Embryonic facial prominence (tissue), 1 donor: ENCODE measurements around the gene RPS14.
"Not testable (repeated sequence)": the region's sequence is repeated elsewhere in the genome, so short reads cannot be mapped to it uniquely, and the experiment has no call there.

Source experiments
- DNase-seq: peaks from one replicate; pipeline ENCODE4 v3.0.0-alpha.2; 2016; ENCODE audit errors: extremely low spot score

Gene RPS14

DNA sequence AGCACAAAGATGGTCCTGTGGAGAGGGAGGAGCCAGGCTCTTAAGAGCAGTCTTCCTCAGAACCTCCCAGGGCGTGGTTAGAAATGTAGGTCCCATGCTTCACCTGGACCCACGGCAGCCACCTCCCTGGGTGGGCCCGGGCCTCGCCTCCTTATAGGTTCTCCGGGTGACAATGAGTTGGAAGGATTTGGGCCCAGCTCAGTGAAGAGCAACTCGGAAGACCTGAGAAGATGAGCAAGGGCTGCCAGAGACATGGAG is 32.1 kb upstream of the RPS14 start:
- no peak for DNase-seq

DNA sequence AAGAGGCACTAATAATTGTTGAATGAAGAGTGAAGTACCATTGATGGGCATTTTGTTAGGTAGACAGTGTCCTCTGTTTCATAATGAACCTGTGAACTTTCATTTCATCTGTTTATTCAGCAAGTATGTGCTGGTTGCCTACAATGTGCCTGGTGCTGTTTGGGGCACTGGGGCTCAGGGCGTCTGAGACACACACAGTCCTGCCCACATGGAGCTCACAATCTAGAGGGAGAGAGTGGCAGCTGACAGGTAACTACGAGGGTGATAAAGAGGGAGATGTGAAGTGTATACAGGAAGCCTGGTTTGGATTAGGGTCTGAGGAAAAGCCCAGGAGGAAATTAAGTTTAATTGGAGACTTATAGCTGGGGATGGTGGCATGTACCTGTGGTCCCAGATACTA is 29.9 kb upstream of the RPS14 start:
- no peak for DNase-seq

DNA sequence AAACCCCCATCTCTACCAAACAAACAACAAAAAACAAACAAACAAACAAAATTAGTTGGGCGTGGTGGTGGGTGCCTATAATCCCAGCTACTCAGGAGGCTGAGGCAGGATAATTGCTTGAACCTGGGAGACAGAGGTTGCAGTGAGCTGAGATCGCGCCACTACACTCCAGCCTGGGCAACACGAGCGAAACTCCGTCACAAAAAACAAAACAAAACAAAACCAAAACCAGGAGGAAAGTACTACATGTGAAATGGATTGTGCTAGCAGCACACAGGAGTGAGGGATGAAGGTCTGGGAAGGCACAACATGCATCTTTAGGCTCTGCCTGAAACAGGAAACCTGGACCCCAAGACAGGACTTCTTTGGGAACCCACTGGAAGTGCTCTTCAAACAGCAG is 27.0 kb upstream of the RPS14 start:
- DNase-seq = not testable (repeated sequence)

DNA sequence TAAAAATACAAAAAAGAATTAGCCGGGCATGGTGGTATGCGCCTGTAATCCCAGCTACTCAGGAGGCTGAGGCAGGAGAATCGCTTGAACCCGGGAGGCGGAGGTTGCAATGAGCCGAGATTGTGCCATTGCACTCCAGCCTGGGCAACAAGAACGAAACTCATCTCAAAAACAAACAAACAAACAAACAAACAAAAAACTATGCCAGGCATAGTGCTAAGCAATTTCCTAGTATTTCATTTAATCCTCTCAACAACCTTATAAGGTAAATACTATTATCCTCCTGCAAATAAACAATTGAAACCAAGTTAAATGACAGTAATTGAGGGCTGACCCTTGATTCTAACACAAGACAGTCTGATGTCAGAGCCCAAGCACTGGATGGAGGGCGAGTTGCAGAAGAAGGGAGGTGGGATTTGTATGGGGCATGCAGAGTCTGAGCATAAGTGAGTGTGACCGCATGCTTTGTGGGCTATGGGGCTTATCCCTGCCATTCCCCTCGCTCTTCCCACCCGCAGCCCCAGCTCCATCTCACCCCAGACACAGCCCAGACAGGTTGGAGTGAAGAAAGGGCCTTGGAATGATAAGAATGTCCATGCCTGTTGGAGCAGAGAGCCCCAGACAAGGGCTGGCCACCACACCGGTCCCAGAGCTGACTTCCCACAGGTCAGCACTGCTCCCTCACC is 24.3 kb upstream of the RPS14 start:
- DNase-seq = no peak

DNA sequence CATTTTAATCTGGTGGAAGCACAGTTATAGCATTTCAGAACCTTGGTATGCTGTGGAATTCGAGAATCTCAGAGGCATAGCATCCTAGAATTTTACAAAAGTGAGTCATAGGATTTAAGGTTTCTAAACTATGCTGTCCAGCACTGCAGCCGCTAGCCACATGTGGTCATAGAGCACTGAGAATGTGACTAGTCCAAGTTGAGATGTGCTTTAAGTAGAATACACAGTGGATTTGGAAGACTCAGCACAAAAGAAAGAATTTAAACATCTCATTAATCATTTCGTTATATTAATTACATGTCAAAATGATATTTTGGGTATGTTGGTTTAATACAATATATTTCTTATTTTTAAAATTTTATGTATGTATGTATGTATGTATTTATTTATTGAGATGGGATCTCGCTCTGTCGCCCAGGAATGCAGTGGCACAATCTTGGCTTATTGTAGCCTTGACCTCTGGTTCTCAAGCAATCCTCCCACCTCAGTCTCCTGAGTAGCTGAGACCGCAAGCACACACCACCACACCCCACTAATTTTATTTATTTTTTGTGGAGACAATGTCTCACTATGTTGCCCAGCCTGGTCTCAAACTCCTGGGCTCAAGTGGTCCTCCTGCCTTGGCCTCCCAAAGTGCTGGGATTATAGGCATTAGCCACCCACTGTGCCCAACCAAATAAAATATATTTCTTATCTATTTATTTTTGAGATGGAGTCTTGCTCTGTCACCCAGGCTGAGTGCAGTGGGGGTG is 20.4 kb upstream of the RPS14 start:
- no peak for DNase-seq

DNA sequence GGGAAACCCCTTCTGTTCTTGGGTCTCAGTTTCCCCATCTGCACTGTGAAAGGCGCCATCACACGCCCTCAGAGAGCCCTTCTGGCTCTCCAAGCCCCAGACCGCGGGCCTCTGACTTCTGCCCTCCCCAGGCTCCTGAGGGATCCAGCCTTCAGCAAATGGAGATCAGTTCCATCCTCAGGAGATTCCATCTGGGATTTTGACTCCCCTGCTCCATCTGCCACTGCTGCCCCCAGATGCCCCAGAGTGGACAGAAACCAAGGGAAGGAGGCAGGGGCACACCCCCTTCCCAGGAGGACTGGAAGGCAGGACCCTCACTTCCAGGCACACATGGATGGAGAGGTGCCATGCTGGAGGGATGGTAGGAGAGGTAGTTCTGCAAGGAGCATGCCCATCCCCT is 18.7 kb upstream of the RPS14 start:
- DNase-seq = no peak

DNA sequence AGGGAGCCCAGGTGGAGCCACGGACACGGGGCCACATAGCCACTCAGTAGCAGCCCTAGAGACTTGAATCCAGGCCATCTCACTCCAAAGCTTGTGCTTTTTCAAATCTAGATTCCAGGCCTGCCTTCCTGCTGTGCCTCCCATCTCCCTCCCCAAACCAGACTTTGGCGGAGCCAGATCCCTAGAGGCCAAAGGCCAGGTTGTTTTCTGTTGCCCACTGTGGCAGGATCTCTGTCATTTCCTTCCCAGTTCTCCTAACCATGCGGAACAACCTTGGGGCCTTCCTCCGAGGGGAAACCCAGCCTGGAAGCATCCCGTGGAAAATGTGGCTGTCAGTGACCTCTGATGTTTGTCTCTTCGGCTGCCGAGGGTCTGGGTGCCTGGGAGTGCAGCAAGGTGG is 16.4 kb upstream of the RPS14 start:
- DNase-seq = peak; percentile 5

DNA sequence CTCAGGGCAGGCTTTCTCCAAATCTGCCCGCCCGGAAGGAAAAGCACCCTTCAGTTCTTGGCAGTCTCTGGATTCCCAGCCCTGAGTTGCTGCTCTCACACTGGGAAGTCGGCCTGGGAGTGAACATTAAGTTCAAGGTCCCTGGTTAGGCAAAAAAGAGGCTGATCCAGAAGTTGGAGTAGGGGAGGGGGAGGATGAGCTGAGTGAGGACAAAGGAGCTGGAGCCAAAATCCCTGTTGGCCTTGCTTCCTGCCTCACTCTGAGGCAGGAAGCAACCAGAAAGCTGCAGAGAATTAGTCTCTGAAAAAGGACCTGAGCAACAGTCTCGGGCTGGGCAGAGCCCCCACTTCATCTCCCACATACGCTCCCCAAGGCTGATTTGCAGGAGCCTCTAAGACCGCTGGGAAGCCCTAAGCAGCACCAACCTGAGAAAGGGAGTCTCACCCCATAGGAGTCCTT is 15.0 kb upstream of the RPS14 start:
- no peak for DNase-seq

DNA sequence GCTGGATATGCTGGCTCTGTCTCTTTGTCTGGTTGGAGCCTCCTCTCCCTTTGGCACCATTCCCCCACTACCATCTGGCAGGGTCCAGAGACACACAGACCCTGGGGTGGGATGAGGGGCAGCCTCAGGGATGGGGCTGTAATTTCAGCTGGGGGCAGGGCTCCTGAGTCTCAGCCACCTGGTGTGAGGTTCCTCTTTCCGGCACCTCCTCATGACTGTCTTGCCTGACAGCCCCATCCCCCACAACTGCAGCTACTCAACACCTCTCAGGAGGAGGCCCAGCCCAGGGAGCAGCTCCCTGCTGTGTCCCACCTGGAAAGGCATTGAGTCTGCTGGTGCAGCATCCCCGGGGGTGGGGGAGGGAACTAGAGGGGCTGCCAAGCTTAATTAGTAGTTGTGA is 11.7 kb upstream of the RPS14 start:
- no peak for DNase-seq

DNA sequence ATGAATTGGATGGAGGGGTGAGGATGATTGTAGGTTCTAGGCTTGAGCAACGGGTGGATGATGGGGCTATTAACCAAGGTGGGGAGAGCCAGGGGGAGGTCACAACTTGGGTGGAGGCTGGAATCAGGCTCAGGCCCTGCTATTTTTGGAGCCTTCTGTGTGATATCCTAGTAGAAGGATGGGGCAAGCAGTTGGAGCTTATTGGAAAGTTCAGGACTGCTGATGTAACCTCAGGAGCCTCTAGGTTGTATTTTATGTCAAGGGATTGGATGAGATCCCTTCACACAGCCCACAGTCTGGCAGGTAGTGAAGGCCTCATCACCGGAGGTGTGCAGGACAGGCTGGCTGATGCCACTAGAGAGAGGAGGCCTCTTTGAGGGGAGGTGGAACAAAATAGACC is 11.2 kb upstream of the RPS14 start:
- DNase-seq = no peak

DNA sequence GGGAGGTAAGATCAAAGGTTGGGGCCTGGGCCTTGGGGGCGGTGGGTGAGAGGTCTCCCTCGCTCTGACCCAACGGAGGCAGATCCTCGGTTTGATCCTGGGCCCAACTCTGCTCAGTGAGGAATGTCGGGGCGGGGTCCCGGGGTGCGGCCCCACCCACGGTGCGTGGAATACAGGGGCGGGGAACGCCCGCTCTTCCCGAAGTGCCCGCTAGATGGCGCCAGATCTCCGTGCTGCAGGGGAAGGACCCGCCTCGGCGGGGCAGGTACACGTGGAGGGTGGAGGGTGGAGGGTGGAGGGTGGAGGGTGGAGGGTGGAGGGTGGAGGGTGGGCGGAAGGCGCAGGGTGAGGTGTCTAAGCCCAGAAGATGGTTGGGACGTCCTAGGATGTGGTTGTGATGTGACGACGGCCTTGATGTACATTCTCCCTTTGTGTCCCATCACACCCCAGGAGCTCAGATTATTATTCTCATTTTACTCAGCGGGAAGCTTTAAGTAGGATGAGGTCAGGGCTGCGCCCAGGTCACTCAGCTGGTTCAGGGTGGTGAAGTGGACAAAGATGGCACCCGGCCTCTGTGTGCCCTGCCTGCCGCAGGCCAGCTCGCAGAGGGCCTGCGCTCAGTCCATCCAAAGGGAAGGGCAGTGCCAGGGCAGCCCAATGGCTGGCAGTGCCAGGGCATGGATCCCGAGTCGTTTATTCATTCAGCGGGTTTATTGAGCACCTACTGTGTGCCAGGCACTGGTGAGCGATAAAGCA is 9.4 kb upstream of the RPS14 start:
- DNase-seq = no peak

DNA sequence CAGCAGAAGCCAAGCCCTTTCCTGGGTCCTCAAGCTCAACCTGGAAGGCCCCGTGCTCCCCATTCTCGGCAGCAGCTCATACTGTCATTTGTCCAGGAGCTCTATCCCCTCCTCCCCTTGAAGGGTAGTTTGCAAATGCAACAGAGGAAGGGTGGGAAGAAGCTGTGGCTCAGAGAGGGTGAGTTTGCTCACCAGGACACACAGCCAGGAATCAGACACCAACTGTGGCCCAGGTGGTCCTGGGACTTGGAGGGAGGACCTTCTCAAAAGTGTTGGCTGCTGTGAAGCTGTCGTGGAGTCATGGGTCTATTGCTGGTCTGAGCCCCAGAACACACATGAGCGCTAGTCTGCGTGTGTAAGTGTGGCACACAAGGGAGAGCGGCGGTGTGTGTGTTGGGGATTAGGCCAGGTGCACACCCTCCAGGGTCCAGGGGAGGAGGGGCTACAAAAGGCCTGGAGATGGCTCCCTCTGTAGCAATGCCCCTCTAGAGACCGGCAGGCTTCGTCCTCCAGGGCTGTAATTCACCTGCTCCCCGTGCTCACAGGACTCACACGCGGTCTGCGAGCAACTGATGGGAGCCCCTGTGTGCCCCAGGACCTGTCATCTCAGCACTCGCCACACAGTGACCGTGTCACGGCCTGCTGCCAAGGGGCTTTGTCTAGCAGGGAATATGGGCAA is 8.2 kb upstream of the RPS14 start:
- no peak for DNase-seq

DNA sequence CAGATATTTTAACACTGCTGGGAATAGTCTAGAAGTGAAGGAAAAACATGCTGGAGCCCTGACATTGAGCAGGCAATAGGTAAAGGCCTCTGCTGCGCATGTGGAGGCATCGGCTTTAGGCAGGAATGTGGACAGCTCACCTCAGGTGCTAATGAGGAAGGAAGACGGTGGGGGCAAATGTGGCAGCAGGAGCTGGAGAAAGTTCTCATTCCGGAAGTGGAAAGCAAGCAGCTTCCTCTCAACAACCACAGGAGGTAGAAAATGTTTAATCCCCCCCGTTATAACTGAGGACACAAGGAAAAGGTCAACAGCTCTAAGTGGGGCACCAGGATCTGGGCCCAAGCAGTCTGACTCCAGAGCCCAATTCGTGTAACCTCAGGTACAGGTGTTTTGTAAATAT is 7.6 kb upstream of the RPS14 start:
- no peak for DNase-seq

DNA sequence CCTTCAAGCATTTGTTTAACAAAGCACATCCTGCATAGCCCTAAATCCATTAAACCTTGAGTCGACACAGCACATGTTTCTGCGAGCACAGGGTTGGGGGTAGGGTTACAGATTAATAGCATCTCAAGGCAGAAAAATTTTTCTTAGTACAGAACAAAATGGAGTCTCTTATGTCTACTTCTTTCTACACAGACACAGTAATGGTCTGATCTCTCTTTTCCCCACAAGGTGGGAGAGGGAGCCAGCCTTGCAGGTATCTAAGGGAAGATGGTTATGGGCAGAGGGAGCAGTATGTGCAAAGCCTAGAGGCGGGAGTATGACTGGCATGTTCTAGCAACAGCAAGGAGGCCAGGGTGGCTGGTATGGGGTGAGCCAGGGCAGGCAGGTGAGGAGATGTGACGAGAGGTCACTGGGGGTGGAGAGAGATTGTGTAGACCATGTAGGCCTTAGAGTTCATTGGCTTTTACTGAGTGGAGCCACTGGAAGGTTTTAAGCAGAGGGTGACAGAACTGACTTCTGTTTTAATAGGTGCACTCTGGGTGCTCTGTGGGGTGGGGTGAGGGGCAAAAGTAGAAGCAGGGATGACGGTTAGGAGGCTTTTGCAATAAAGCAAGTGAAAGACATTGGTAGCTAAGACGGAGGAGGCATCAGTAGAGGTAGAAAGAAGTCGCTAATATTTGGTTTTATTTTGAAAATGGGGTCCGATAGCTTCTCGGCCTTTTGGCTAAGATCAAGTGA is 5.1 kb upstream of the RPS14 start:
- no peak for DNase-seq

DNA sequence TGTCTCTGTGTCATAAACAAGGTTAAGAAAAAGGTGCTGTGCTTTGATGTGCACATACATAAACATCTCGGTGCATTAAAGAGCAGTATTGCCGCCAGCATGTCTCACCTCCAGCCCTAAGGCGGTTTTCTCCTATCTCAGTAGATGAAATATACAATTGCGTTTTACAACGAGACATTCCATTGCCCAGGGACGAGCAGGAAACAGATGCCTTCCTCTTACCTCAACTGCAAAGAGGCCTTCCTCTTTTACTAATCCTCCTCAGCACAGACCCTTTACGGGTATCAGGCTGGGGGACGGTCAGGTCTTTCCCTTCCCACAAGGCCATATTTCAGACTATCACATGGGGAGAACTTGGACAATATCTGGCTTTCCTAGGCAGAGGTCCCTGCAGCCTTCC is 4.5 kb upstream of the RPS14 start:
- DNase-seq = not testable (repeated sequence)

DNA sequence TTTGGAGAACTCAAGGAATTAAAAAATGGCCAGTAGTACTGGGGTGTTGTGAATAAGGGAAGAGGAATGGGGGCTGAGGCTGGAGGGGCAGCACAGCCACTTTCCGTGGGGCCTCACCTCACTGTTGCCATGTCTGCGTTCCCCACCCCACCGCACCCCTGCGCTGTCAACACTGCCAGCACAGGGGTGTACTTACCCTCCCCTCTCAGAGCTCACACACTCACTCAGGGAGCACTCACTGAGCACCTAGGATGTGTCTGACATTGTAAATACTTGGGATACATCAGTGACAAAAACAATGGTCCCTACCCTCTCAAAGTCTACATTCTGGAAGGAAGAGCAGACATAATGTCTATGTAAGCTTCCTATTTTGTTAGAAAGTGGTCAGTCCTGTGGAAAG is 3.4 kb upstream of the RPS14 start:
- no peak for DNase-seq

DNA sequence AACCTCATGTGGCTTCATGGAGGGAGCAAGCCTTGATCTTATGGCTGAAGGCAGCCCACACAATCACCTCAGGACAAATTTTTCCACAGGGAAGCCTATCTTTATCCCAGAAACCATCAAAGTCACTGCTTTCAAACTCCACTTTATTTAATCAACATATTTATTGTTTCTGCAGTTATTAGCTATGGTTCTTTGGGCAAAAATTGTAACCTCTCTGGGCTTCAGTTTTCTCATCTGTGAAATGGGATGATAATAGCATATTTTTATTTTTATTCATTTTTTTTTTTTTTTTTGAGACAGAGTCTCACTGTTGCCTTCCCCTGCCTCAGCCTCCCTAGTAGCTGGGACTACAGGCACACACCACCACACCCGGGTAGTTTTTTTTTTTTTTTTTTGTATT is 2.1 kb upstream of the RPS14 start:
- no peak for DNase-seq

DNA sequence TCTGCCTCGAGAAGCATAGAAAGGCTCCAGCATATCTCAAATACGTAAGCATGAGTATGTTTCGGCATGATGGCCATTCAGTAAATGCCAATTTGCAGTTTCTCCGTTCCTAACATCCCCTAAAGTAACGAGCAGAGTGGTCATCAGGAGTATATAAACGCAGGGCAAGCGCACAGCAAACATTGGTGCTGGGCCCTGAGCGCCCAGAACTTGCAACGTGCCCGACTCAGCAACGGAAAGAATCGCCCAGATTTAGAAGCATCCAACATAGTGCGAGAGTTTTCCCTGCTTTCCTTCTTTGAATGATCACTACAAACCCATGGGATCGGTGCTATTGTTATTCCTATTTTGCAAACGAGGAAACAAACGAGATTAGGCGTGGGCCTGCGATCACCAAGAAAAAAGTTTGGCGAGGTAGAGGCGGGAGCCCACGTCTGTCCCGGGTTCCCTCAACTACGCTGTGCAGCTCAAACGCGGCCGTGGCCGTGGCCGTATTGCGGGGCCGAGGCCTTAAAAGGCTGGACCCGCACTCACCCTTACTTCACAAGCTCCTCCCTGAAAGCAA is 505 bp downstream of the RPS14 start:
- no peak for DNase-seq

DNA sequence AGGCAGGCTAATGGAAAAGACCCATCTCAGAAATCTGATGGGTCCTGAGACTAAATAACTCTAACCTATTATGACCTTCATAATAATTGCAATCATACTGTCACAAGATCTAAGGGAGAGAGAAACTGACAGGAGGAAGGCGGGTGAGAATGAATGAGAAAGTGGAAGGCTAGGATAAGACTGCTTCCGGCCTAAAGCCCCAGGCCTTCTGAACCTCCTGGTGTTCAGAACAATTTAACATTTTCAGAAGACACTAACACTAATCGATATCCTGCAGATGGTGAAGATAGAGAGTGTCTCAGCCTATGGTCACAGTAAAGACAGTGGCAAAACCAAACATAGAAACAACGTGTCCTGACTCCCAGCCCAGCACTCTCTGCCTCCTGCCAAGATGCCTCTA is 1.2 kb downstream of the RPS14 start:
- DNase-seq = no peak

DNA sequence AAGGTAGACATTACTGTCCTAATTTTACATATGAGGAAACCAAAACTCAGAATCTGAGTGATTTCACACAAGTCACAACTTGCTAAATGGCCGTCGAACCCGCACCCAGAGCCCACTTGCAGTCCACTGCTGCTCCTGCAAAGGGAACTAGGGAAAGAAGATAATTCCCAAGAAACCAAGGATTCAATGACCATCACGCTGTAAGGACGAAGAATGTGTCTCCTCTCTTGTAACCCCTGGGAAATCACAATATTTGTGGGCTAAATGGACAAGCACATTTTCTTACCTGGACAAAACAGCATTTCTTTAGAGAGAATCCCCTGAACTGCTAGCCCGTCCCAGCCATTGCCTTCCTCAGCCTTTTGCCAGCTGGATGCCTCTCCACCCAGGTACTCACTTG is 2.4 kb downstream of the RPS14 start:
- no peak for DNase-seq

DNA sequence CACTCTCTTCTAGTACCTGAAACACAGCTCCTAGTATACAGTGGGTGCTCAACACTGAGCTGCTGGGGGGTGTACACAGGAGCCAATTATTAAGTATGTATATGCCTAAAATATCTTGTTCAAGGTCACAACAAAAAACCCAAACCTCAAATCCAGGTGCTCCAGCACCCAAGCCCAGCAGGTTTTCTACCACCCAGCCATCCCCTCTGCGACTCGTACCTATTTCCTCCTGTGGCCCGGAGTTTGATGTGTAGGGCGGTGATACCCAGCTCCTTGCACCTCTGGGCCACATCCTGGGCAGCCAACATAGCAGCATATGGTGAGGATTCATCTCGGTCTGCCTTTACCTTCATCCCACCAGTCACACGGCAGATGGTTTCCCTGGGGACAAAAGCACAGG is 3.0 kb downstream of the RPS14 start:
- DNase-seq = no peak

DNA sequence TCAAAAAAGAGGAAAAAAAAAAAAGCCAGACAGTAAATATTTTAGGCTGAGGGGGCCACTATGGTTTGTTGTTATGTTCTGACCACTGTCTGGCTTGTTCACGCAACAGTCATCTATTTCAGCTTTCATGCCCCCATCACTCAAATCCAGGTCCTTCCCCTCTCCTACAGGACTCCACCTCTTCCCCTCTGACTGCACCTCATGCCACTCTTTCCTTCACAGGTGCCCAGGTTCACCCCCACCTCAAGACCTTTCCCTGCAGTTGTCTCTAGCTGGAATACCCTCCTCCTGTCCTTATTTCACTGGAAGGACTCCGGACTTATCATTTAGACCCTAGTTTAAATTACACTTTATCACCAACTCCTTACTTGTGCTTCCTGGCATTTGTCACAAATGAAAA is 3.5 kb downstream of the RPS14 start:
- DNase-seq = no peak
